NT2/D1 (cell line): ENCODE measurements around the gene RPL14.

Experiments used
- SUZ12 ChIP-seq: IDR thresholded peaks from 2 replicates; pipeline ENCODE4 v1.6.1; 2011; ENCODE audit not compliant: insufficient read length, insufficient read depth; ENCODE audit errors: extremely low read depth
- YY1 ChIP-seq: IDR thresholded peaks from 2 replicates; pipeline ENCODE4 v1.6.1; 2011; ENCODE audit not compliant: insufficient read length, insufficient read depth
- ZNF274 ChIP-seq: IDR thresholded peaks from 2 replicates; pipeline ENCODE4 v1.6.1; 2011; ENCODE audit warnings: mild to moderate bottlenecking, low read depth, low read length

DNA sequence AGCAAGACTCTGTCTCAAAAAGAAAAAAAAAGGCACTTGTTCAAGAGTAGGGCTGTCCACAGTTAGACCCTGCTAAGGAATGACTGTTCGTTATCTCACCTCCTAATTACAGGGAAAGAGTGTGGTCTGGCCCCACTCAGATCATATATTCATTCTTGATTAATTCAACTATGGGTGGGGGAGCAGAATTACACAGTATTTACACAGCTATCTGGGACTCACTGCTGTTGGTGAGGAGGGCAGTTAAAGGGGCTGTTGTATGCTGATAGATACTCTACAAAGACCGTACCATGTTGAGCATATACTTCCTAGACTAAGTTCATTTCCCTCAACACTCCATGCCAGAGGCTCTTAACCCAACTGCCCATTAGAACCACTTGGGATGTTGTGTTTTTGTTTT lies 44.9 kb downstream of the RPL14 start:
- no peak for TF ChIP-seq SUZ12
- TF ChIP-seq ZNF274: no peak
- TF ChIP-seq YY1: no peak
